ENCODE data around the gene PLXNA1. TPM values are rescaled to one million over a fixed set of nuclear protein-coding genes. Genes with fewer than 3 reads are reported as not detected.
A peak's percentile ranks its signal among the peaks of the same experiment; 100 is the strongest.

PLXNA1 gene
- total RNA-seq, 1 donor from 2014 or later, result 55.2 TPM

DNA sequence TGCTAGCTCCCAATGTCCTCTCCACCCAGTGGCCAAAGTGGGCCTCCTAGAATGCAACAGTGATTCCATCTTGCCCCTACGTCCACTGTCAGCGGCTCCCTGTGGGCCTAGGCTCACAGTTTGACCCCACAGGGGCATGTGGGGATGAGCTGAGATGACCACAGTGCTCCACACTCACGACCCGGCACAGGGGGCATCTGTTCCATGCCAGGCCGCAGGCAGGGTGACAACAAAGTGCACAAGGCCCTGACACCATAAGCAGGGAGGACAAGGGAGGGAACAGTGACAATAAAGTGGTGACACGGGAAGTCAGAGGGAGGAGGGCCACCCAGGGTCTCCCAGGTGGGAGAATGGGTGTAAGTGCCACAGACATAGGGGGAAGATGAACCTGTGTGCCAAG is 5.1 kb upstream of the PLXNA1 start:
- TF ChIP-seq, protein P1, sequence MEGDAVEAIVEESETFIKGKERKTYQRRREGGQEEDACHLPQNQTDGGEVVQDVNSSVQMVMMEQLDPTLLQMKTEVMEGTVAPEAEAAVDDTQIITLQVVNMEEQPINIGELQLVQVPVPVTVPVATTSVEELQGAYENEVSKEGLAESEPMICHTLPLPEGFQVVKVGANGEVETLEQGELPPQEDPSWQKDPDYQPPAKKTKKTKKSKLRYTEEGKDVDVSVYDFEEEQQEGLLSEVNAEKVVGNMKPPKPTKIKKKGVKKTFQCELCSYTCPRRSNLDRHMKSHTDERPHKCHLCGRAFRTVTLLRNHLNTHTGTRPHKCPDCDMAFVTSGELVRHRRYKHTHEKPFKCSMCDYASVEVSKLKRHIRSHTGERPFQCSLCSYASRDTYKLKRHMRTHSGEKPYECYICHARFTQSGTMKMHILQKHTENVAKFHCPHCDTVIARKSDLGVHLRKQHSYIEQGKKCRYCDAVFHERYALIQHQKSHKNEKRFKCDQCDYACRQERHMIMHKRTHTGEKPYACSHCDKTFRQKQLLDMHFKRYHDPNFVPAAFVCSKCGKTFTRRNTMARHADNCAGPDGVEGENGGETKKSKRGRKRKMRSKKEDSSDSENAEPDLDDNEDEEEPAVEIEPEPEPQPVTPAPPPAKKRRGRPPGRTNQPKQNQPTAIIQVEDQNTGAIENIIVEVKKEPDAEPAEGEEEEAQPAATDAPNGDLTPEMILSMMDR (IDR thresholded peaks at IDR 0.05), result no peak
- CTCF ChIA-PET, result no interaction called here
- peaks cover 13% of the 10 kb centered on the region for H3K9me3 Mint-ChIP-seq
- H3K4me3 Mint-ChIP-seq, result no peak overlapping the region
- DNase-seq (no peak), ATAC-seq (ENCODE audit: low read depth) (no peak)
- no peak overlapping the region for H3K27ac Mint-ChIP-seq
- peaks cover 27% of the 10 kb centered on the region for H3K4me1 Mint-ChIP-seq
- POLR2A ChIA-PET, result interaction anchor here (0.6 kb wide), 1 partner anchor 294 kb away, joined by 3 read pairs; no protein-coding TSS in a partner anchor
- intact Hi-C loops (cut with micrococcal nuclease), result no loop called here
- H3K36me3 Mint-ChIP-seq (ENCODE audit: low read depth), result peaks cover 5% of the 10 kb centered on the region
- peaks cover 8% of the 10 kb centered on the region for H3K27me3 Mint-ChIP-seq

DNA sequence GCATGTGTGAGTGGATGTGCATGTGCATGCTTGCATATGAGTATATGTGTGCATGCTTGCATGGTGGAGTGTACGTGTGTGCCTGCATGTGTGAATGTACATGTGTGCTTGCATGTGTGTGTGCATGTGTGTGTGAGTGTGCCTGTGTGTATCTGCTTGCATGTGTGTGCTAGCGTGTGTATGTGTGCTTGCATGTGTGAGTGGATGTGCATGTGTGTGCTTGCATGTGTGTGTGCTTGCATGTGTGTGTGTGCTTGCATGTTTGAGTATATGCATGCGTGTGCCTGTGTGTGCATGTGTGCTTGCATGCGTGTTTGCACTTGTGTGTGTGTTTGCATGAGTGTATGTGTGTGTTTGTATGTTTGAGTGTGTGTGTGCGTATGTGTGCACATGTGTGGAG is 4.6 kb upstream of the PLXNA1 start:
- DNase-seq (no peak), ATAC-seq (ENCODE audit: low read depth) (no peak)
- Mint-ChIP-seq H3K4me3 (no peak overlapping the region), H3K27me3 (peaks cover 8% of the 10 kb centered on the region), H3K9me3 (peaks cover 13% of the 10 kb centered on the region), H3K27ac (no peak overlapping the region), H3K4me1 (peaks cover 27% of the 10 kb centered on the region), H3K36me3 (ENCODE audit: low read depth) (peaks cover 5% of the 10 kb centered on the region)
- ChIA-PET POLR2A (no interaction called here), CTCF (interaction anchor here (1.1 kb wide), 1 partner anchor 8 kb away, joined by 3 read pairs; no protein-coding TSS in a partner anchor)
- TF ChIP-seq, protein P1 (IDR thresholded peaks at IDR 0.05), result no peak
- intact Hi-C loops (cut with micrococcal nuclease), result no loop called here

DNA sequence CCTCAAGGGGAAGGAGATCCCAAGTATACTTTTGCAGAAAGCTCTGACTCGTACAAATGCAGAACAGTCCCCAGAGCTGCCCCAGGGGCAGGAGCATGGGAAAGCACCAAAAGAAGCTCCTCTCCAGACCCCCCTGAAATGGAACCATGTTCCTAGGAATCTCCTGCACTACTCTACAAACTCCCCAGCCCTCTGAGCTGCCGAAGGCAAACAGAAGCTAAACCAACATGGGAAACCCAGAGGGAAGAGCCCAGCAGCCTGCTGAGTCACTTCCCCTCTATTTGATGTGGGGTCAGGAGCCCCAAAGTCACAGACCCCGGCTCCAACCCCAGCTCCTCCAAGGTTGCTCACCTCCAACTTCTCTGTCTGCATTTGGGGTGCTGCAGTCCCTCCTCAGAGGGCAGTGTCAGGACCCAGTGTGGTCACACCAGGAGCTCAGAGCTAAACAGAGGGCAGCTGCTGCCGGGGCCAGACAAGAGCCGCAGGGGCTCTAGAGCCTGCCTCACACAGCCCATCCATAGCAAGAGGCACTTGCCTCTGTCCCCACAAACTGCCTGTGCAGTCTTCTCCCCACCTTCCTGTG is 3.8 kb upstream of the PLXNA1 start:
- ATAC-seq (ENCODE audit: low read depth) (no peak), DNase-seq (no peak)
- POLR2A ChIA-PET, result interaction anchor here (4.3 kb wide), 1 partner anchor 24 kb away, joined by 52 read pairs; no protein-coding TSS in a partner anchor
- Mint-ChIP-seq H3K36me3 (ENCODE audit: low read depth) (peaks cover 5% of the 10 kb centered on the region), H3K4me3 (no peak overlapping the region), H3K9me3 (peaks cover 12% of the 10 kb centered on the region), H3K4me1 (peaks cover 27% of the 10 kb centered on the region), H3K27me3 (peaks cover 7% of the 10 kb centered on the region), H3K27ac (no peak overlapping the region)
- CTCF ChIA-PET, result interaction anchor here (1.1 kb wide), 1 partner anchor 8 kb away, joined by 3 read pairs; no protein-coding TSS in a partner anchor
- TF ChIP-seq, protein P1 (IDR thresholded peaks at IDR 0.05), result no peak
- intact Hi-C loops (cut with micrococcal nuclease), result no loop called here

DNA sequence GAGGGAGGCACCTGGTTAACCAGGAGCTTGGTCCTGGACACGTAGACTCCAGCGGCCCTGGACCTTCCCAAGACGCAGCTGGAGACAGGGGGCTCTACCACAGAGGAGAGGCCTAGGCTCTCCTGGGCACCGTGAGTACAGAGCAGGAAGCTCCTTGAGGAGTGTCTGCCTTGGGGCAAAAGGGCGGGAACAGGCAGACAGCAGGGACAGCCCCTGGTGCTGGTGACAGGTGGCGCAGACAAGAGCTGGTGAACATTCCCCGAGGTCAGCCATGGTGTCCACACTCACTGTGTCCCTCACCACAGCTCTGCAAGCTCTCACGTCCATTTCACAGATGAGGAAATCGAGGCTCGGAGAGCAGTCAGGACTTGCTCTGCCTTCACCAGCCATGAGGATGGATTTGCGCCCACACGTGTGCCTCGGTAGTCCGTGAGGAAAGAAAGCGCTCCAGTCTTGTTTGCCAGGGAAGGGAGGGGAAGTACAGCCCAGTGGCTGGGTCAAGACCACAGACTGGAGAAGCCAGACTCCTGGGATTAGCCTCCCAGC is 2.6 kb upstream of the PLXNA1 start:
- ATAC-seq (ENCODE audit: low read depth), result no peak
- H3K27me3 Mint-ChIP-seq, result peaks cover 4% of the 10 kb centered on the region
- intact Hi-C loops (cut with micrococcal nuclease), result loop anchor here (5.0 kb wide), 3 partner anchors 623 to 1097 kb away; partner anchors contain the start of gene KLF15
- TF ChIP-seq, protein P1 (IDR thresholded peaks at IDR 0.05), result no peak
- H3K36me3 Mint-ChIP-seq (ENCODE audit: low read depth), result peaks cover 1% of the 10 kb centered on the region
- H3K4me1 Mint-ChIP-seq, result peaks cover 29% of the 10 kb centered on the region
- H3K4me3 Mint-ChIP-seq, result no peak overlapping the region
- H3K9me3 Mint-ChIP-seq, result peaks cover 1% of the 10 kb centered on the region
- H3K27ac Mint-ChIP-seq, result no peak overlapping the region
- DNase-seq, result no peak
- ChIA-PET CTCF (interaction anchor here (2.9 kb wide), 1 partner anchor 69 kb away, joined by 10 read pairs; no protein-coding TSS in a partner anchor), POLR2A (interaction anchor here (0.5 to 4.3 kb wide), 5 partner anchors 8 to 68 kb away, joined by 5 to 52 read pairs (median 25); no protein-coding TSS in a partner anchor)

DNA sequence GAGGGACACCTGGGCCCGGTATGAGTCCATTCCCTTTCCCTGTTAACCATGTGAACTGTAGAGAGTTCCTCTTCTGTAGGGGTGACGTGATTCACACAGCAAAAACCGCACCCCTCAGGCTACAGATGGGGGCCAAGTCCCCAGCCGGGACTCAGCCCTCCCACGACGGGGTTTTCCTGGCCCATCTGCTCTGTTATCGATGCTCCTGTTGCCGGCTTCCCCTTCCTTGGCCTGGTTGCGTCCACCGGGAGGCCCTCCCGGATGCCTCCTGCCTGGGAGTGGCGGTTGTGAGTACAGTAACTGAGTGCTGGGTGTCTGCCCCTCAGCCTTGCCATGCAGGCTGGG is 817 bp upstream of the PLXNA1 start:
- DNase-seq (peak; percentile 74), ATAC-seq (ENCODE audit: low read depth) (peak; percentile 70)
- Mint-ChIP-seq H3K4me1 (peaks cover 29% of the 10 kb centered on the region), H3K4me3 (peak overlapping the region; percentile 87), H3K36me3 (ENCODE audit: low read depth) (peaks cover 1% of the 10 kb centered on the region), H3K27me3 (peaks cover 4% of the 10 kb centered on the region), H3K27ac (peak overlapping the region; percentile 97), H3K9me3 (no peaks in the 10 kb centered on the region)
- TF ChIP-seq, protein P1 (IDR thresholded peaks at IDR 0.05), result no peak
- POLR2A ChIA-PET, result interaction anchor here (0.7 to 4.3 kb wide), 11 partner anchors 10 to 562 kb away, joined by 3 to 52 read pairs (median 4); partner anchors contain the start of gene ZXDC
- CTCF ChIA-PET, result interaction anchor here (0.6 to 3.5 kb wide), 11 partner anchors 9 to 303 kb away, joined by 4 to 28 read pairs (median 7); no protein-coding TSS in a partner anchor
- intact Hi-C loops (cut with micrococcal nuclease), result loop anchor here (1.0 to 5.0 kb wide), 15 partner anchors 10 to 1095 kb away; partner anchors contain the start of genes CHCHD6, KLF15, SEC61A1 and TPRA1
